Calu3 (cell line): ENCODE data around the gene SYT13. TPM values are rescaled to one million over a fixed set of nuclear protein-coding genes. Genes with fewer than 3 reads are reported as not detected.

Source experiments
- BruUV-seq: library from RNA; stranded (reverse); fragments of 400-500 nt; replicated peaks from 2 replicates; lab custom pipeline; 2021; lab: Mats Ljungman, UMichigan
- CTCF ChIA-PET: fragments of 300-600 bp; sonication (Branson Sonifier 250); formaldehyde crosslinking; loops from one replicate; lab custom pipeline; 2022; ENCODE audit warnings: antibody characterized with exemption; lab: Charles Lee
- DNase-seq: peaks from one replicate; pipeline ENCODE4 v3.0.0; 2022
- H3K27ac Mint-ChIP-seq: one replicate; pipeline ENCODE4 v1.8.0; 2022; ENCODE audit warnings: mixed read lengths; ENCODE audit not compliant: unreplicated experiment
- H3K27me3 Mint-ChIP-seq: one replicate; pipeline ENCODE4 v1.8.0; 2022; ENCODE audit warnings: mixed read lengths; ENCODE audit not compliant: unreplicated experiment
- H3K36me3 Mint-ChIP-seq: one replicate; pipeline ENCODE4 v1.8.0; 2022; ENCODE audit warnings: mild to moderate bottlenecking, moderate library complexity, mixed read lengths; ENCODE audit not compliant: insufficient read depth, unreplicated experiment
- H3K4me1 Mint-ChIP-seq: one replicate; pipeline ENCODE4 v1.8.0; 2022; ENCODE audit warnings: mild to moderate bottlenecking, low read depth, mixed read lengths; ENCODE audit not compliant: unreplicated experiment
- H3K4me3 Mint-ChIP-seq: one replicate; pipeline ENCODE4 v1.8.0; 2022; ENCODE audit warnings: mild to moderate bottlenecking, low read depth, moderate library complexity, mixed read lengths; ENCODE audit not compliant: unreplicated experiment
- H3K9me3 Mint-ChIP-seq: one replicate; pipeline ENCODE4 v1.8.0; 2022; ENCODE audit warnings: low read depth, mixed read lengths; ENCODE audit not compliant: unreplicated experiment
- CTCF ChIP-seq: fragments of 200-600 bp; IDR thresholded peaks from one replicate; pipeline ENCODE4 v1.8.0; 2022; ENCODE audit warnings: antibody characterized with exemption; ENCODE audit not compliant: unreplicated experiment
- intact Hi-C: fragments of 100-400 bp; cut with micrococcal nuclease; formaldehyde crosslinking; loops from one replicate; pipeline ENCODE4 v1.10.0; 2022; ENCODE audit not compliant: unreplicated experiment
- total RNA-seq: library from RNA; stranded (reverse); gene quantifications from 2 replicates; pipeline ENCODE4 v1.2.3, GENCODE V29; 2022

The SYT13 gene
- total RNA-seq, 1 experiment from 2014 or later, result 36.8 TPM

GRCh38 chr11:45321669-45322068 lies 35.5 kb upstream of the SYT13 start:
- H3K4me1 Mint-ChIP-seq, result no peaks in the 10 kb centered on the region
- H3K36me3 Mint-ChIP-seq, result no peaks in the 10 kb centered on the region
- TF ChIP-seq CTCF, result no peak
- H3K27ac Mint-ChIP-seq, result no peak overlapping the region
- H3K9me3 Mint-ChIP-seq, result peaks cover 3% of the 10 kb centered on the region
- intact Hi-C loops, result no loop called here
- no TSS peak for BruUV-seq
- CTCF ChIA-PET, result no interaction called here
- peaks cover 62% of the 10 kb centered on the region for H3K27me3 Mint-ChIP-seq
- no peak for DNase-seq
- no peak overlapping the region for H3K4me3 Mint-ChIP-seq

GRCh38 chr11:45321031-45321595 lies 35.0 kb upstream of the SYT13 start:
- H3K27me3 Mint-ChIP-seq, result peaks cover 56% of the 10 kb centered on the region
- intact Hi-C loops, result no loop called here
- H3K36me3 Mint-ChIP-seq, result no peaks in the 10 kb centered on the region
- peaks cover 3% of the 10 kb centered on the region for H3K9me3 Mint-ChIP-seq
- TF ChIP-seq CTCF, result no peak
- H3K4me1 Mint-ChIP-seq, result no peaks in the 10 kb centered on the region
- H3K27ac Mint-ChIP-seq, result no peak overlapping the region
- H3K4me3 Mint-ChIP-seq, result no peak overlapping the region
- DNase-seq, result no peak
- CTCF ChIA-PET, result no interaction called here
- BruUV-seq, result no TSS peak

- H3K4me3 Mint-ChIP-seq, result no peak overlapping the region
- H3K27me3 Mint-ChIP-seq, result peaks cover 54% of the 10 kb centered on the region
- TF ChIP-seq CTCF, result no peak
- CTCF ChIA-PET, result no interaction called here
- H3K27ac Mint-ChIP-seq, result no peak overlapping the region
- H3K36me3 Mint-ChIP-seq, result no peaks in the 10 kb centered on the region
- H3K4me1 Mint-ChIP-seq, result no peaks in the 10 kb centered on the region
- no TSS peak for BruUV-seq
- intact Hi-C loops, result no loop called here
- no peak for DNase-seq
- peaks cover under 1% of the 10 kb centered on the region for H3K9me3 Mint-ChIP-seq
These were observed 34.2 kb upstream of the SYT13 start for GRCh38 chr11:45320371-45320770.

- Mint-ChIP-seq H3K27me3 (peaks cover 54% of the 10 kb centered on the region), H3K9me3 (no peaks in the 10 kb centered on the region), H3K27ac (no peak overlapping the region), H3K36me3 (no peaks in the 10 kb centered on the region), H3K4me1 (no peaks in the 10 kb centered on the region), H3K4me3 (no peak overlapping the region)
- CTCF ChIA-PET, result interaction anchor here (1.2 kb wide), 1 partner anchor 382 kb away, joined by 3 read pairs; no protein-coding TSS in a partner anchor
- BruUV-seq, result no TSS peak
- no peak for DNase-seq
- intact Hi-C loops, result no loop called here
- no peak for TF ChIP-seq CTCF
These were observed 32.9 kb upstream of the SYT13 start for GRCh38 chr11:45319077-45319476.
